Kidney (tissue), 14 donors: Measurements from ENCODE around the gene RPTOR. TPM values are rescaled to one million over a fixed set of nuclear protein-coding genes. Genes with fewer than 3 reads are reported as not detected.

Experiments
- DNase-seq, 5 donors: peaks; one replicate each; pipeline ENCODE4 v3.0.0-alpha.2; 2013 to 2020
- FAIRE-seq: peaks from 2 replicates; lab custom pipeline; 2012; peaks lifted over from hg19 to GRCh38; lab: Jason Lieb, UNC
- H3K27ac ChIP-seq, 2 donors: one replicate each; pipeline ENCODE4 v1.7.0; 2013; ENCODE audit warnings: low read depth in 2 of 2, low read length in 2 of 2, inconsistent platforms in 1 of 2
- H3K27me3 ChIP-seq: one replicate; pipeline ENCODE4 v1.7.1; 2013; ENCODE audit warnings: low read length, inconsistent platforms; ENCODE audit not compliant: control insufficient read depth, insufficient read depth
- H3K36me3 ChIP-seq, 3 donors: one replicate each; pipeline versions ENCODE4 v1.7.0 to v1.7.1; 2013; ENCODE audit warnings: low read length in 3 of 3, control low read depth in 1 of 3, inconsistent platforms in 1 of 3; ENCODE audit not compliant: insufficient read depth in 3 of 3, control insufficient read depth in 2 of 3
- H3K4me1 ChIP-seq, 3 donors: one replicate each; pipeline versions ENCODE4 v1.7.0 to v1.7.1; 2013; ENCODE audit warnings: low read length in 3 of 3, inconsistent platforms in 1 of 3, low read depth in 1 of 3; ENCODE audit not compliant: control insufficient read depth in 2 of 3, insufficient read depth in 2 of 3
- H3K4me3 ChIP-seq, 3 donors: one replicate each; pipeline versions ENCODE4 v1.7.0 to v1.8.1; 2013; ENCODE audit warnings: low read length in 3 of 3, control low read depth in 1 of 3, inconsistent platforms in 1 of 3
- H3K9ac ChIP-seq, 3 donors: one replicate each; pipeline versions ENCODE4 v1.7.0 to v1.7.1; 2013; ENCODE audit warnings: low read length in 3 of 3, control low read depth in 1 of 3, inconsistent platforms in 1 of 3
- H3K9me3 ChIP-seq, 3 donors: one replicate each; pipeline versions ENCODE4 v1.7.0 to v1.7.1; 2013; ENCODE audit warnings: low read length in 3 of 3, control low read depth in 1 of 3, inconsistent platforms in 1 of 3; ENCODE audit not compliant: control insufficient read depth in 2 of 3, insufficient read depth in 1 of 3
- intact Hi-C: fragments of 100-400 bp; cut with DNase I; formaldehyde crosslinking; loops from one replicate; pipeline ENCODE4 v1.11.1; 2022
- polyA plus RNA-seq: library from polyadenylated mRNA; stranded (reverse); fragments of 350-450 nt; fragmentation: Illumina TruSeq; extraction: RNeasy Lipid Tissue Mini Kit (QIAGEN cat#74804); gene quantifications from one replicate; pipeline ENCODE4 v1.2.3, GENCODE V29; 2014; ENCODE audit warnings: low read depth, low replicate concordance; ENCODE audit not compliant: insufficient read depth
- total RNA-seq: library from RNA; stranded (reverse); fragmentation: NEBNext Ultra II Directional; extraction: Animal tissue kit (Norgen Biotek cat#: 25700); gene quantifications from one replicate; pipeline ENCODE4 v1.2.1, GENCODE V29; 2021
- TF ChIP-seq, protein P1 (sequence below): IDR thresholded peaks from 3 replicates; pipeline ENCODE4 v1.5.1; 2012; ENCODE audit warnings: mild to moderate bottlenecking, moderate library complexity, borderline replicate concordance; ENCODE audit not compliant: insufficient read depth; ENCODE audit errors: extremely low read depth
- donor health status: control.
- donor health status: control.
- donor health status: control.
- donor health status: control.
- donor health status: control.
- donor health status: DM: yes; HTN: yes; CAD: no.
- donor health status: Normal renal cell carcinoma (clear cell type).

The RPTOR gene
- total and polyA plus RNA-seq, 2 donors from 2014 or later: 5.5 to 37.6 TPM

- peaks cover 2 to 15% (median 2%) of the 10 kb centered on the region in 3 donors for H3K36me3 ChIP-seq
- TF ChIP-seq, protein P1, sequence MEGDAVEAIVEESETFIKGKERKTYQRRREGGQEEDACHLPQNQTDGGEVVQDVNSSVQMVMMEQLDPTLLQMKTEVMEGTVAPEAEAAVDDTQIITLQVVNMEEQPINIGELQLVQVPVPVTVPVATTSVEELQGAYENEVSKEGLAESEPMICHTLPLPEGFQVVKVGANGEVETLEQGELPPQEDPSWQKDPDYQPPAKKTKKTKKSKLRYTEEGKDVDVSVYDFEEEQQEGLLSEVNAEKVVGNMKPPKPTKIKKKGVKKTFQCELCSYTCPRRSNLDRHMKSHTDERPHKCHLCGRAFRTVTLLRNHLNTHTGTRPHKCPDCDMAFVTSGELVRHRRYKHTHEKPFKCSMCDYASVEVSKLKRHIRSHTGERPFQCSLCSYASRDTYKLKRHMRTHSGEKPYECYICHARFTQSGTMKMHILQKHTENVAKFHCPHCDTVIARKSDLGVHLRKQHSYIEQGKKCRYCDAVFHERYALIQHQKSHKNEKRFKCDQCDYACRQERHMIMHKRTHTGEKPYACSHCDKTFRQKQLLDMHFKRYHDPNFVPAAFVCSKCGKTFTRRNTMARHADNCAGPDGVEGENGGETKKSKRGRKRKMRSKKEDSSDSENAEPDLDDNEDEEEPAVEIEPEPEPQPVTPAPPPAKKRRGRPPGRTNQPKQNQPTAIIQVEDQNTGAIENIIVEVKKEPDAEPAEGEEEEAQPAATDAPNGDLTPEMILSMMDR: no peak
- H3K27ac ChIP-seq: peak overlapping the region; percentile 15 to 38
- H3K9ac ChIP-seq: no peak overlapping the region
- H3K4me1 ChIP-seq: peaks cover 2 to 13% (median 9%) of the 10 kb centered on the region in 3 donors
- DNase-seq: peak; percentile 69 to 92 (median 75)
- H3K27me3 ChIP-seq: no peaks in the 10 kb centered on the region
- no peaks in the 10 kb centered on the region for H3K9me3 ChIP-seq
- intact Hi-C loops: no loop called here
- FAIRE-seq: no peak
- no peak overlapping the region for H3K4me3 ChIP-seq
Observed at GRCh38 chr17:80920441-80920840, 375.8 kb downstream of the RPTOR start.

DNA sequence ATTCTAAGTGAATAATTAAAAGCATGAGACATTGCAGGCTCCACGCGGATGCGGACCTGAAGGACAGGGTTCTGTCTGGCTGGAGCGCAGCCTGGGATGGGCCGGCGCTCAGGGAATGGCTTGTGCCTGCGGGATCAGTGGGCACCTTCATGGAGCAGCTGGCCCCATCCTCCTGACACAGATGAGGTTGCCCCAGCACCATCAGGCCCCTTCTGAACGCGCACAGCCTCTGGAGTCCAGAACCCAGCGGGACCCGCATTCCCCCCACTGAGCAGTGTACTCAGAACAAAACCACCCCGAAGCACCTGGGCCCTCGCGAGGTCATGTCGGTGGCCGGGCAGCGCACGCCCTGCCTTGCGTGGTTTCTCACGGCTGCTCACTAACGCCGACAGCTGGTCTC lies 376.5 kb downstream of the RPTOR start:
- Histone ChIP-seq H3K9me3 (no peaks in the 10 kb centered on the region), H3K27ac (peak overlapping the region in 1 of 2 donors; percentile 32), H3K4me1 (peaks cover 2 to 13% (median 9%) of the 10 kb centered on the region in 3 donors), H3K36me3 (peaks cover 2 to 18% (median 4%) of the 10 kb centered on the region in 3 donors), H3K27me3 (no peaks in the 10 kb centered on the region), H3K4me3 (no peak overlapping the region), H3K9ac (no peak overlapping the region)
- DNase-seq (peak in 2 of 5 donors; percentile 50 to 67), FAIRE-seq (no peak)
- TF ChIP-seq, protein P1: no peak
- intact Hi-C loops: no loop called here

DNA sequence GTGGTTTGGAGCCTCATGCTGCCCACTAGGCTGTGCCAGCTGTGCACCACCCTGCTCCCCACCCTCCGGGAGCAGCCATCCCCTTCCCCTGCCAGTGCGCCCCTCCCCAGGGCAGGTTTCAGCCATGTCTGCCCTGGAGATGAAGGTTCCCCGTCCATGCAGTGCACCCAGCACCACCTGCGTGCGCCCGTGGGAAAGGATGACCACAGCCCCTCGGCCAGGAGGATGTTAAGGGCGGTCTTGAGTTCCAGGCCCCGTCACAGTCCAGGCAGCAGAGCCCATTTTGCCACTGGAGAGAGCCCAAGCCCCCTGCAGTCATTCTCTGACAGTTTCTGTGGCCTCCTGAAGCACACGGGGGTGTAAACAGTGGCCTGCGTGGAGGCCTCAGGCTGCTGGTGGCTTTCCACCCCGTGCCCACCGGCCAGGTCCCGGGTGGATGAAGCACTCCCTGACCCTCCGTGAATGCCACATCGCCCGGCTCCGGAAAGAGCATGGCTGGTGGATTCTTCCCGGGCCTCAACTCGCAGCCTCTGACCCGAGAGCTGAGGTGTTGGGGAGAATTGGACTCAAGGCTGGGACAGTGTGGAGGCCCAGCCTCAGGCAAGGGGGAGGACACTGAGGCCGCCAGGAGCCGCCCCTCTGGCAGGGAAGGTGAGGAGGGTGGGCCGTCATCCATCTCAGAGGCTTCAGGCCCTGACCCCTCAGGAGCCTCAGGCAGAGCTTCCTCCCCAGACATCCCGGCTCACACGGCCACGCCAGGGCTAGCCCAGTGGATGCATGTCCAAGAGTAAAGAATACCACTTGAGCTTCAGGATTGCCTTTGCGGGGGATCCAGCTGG lies 377.3 kb downstream of the RPTOR start:
- Histone ChIP-seq H3K4me1 (peaks cover 2 to 13% (median 9%) of the 10 kb centered on the region in 3 donors), H3K4me3 (no peak overlapping the region), H3K36me3 (peaks cover 2 to 18% (median 4%) of the 10 kb centered on the region in 3 donors), H3K9ac (no peak overlapping the region), H3K27me3 (no peaks in the 10 kb centered on the region), H3K27ac (peak overlapping the region in 1 of 2 donors; percentile 32), H3K9me3 (no peaks in the 10 kb centered on the region)
- FAIRE-seq (no peak), DNase-seq (peak in 2 of 5 donors; percentile 34 to 69)
- TF ChIP-seq, protein P1: no peak
- intact Hi-C loops: no loop called here
